ENCODE results near the gene FOSL2. TPM values are rescaled to one million over a fixed set of nuclear protein-coding genes. Genes with fewer than 3 reads are reported as not detected.

FOSL2 gene
- total RNA-seq, 1 experiment from 2014 or later = 141 TPM

GRCh38 chr2:28422908-28423741 is 30.5 kb downstream of the FOSL2 start:
- peaks cover 7% of the 10 kb centered on the region for H3K4me1 Mint-ChIP-seq (ENCODE audit: insufficient read depth, unreplicated experiment)
- no peak overlapping the region for H3K4me3 Mint-ChIP-seq (ENCODE audit: unreplicated experiment)
- no peaks in the 10 kb centered on the region for H3K9me3 Mint-ChIP-seq (ENCODE audit: unreplicated experiment)
- no peaks in the 10 kb centered on the region for H3K36me3 Mint-ChIP-seq (ENCODE audit: insufficient read depth, unreplicated experiment)
- no peak for DNase-seq (ENCODE audit: unreplicated experiment)
- ChIA-PET CTCF (interaction anchor here (0.7 to 1.1 kb wide), 2 partner anchors 20 to 32 kb away, joined by 3 to 4 read pairs; no protein-coding TSS in a partner anchor), POLR2A (interaction anchor here (0.8 to 3.3 kb wide), 11 partner anchors 8 to 472 kb away, joined by 3 to 23 read pairs (median 3); no protein-coding TSS in a partner anchor)
- no TSS peak for BruUV-seq (replicated peaks)
- intact Hi-C loops (cut with micrococcal nuclease) = no loop called here
- H3K27ac Mint-ChIP-seq (ENCODE audit: low read depth, unreplicated experiment) = no peak overlapping the region
- TF ChIP-seq CTCF (IDR thresholded peaks at IDR 0.05; ENCODE audit: unreplicated experiment) = no peak
- no peaks in the 10 kb centered on the region for H3K27me3 Mint-ChIP-seq (ENCODE audit: insufficient read depth, unreplicated experiment)

- no peak for DNase-seq (ENCODE audit: unreplicated experiment)
- ChIA-PET CTCF (interaction anchor here (0.7 kb wide), 1 partner anchor 21 kb away, joined by 3 read pairs; no protein-coding TSS in a partner anchor), POLR2A (interaction anchor here (0.8 to 3.3 kb wide), 11 partner anchors 7 to 461 kb away, joined by 3 to 23 read pairs (median 4); no protein-coding TSS in a partner anchor)
- no peak overlapping the region for H3K4me3 Mint-ChIP-seq (ENCODE audit: unreplicated experiment)
- H3K9me3 Mint-ChIP-seq (ENCODE audit: unreplicated experiment) = no peaks in the 10 kb centered on the region
- intact Hi-C loops (cut with micrococcal nuclease) = no loop called here
- H3K27me3 Mint-ChIP-seq (ENCODE audit: insufficient read depth, unreplicated experiment) = no peaks in the 10 kb centered on the region
- no peak for TF ChIP-seq CTCF (IDR thresholded peaks at IDR 0.05; ENCODE audit: unreplicated experiment)
- no peak overlapping the region for H3K27ac Mint-ChIP-seq (ENCODE audit: low read depth, unreplicated experiment)
- BruUV-seq (replicated peaks) = no TSS peak
- H3K36me3 Mint-ChIP-seq (ENCODE audit: insufficient read depth, unreplicated experiment) = no peaks in the 10 kb centered on the region
- peaks cover 7% of the 10 kb centered on the region for H3K4me1 Mint-ChIP-seq (ENCODE audit: insufficient read depth, unreplicated experiment)
These were observed 31.4 kb downstream of the FOSL2 start for GRCh38 chr2:28423856-28424605.

DNA sequence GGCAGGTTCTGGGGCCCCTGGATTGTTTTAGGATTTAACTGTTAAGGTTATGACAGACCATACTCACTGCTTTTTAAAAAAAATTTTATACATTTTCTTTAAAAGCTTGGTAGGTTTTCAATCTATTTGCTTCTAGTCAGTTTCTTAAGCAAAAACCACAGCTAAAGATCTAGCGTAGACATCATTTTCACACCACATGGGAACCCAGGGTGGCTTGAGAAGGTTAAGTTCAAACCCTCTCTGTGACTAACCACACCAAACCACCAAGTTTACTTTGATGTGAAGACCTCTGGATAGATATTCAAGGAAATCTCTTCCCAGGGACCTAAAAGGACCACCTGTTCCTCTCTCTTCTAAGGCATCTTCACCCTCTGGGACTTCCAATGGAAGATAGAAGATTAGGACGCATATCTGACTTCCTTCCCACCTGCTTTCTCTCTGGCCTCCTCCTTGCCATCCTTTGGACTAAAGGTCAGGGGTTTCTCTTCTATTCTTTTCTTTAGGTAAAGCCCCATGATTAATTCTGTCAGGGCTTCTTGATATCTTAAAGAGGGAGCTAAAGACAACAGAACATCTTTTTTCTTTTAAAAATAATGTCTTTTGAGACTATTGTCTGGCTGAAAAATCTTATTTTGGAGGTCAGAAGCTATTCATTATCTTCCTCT is 32.3 kb downstream of the FOSL2 start:
- CTCF ChIA-PET = interaction anchor here (0.7 kb wide), 2 partner anchors 9 to 28 kb away, joined by 3 to 5 read pairs; no protein-coding TSS in a partner anchor
- H3K27ac Mint-ChIP-seq (ENCODE audit: low read depth, unreplicated experiment) = no peak overlapping the region
- POLR2A ChIA-PET = interaction anchor here (0.6 to 1.9 kb wide), 6 partner anchors 10 to 165 kb away, joined by 3 to 9 read pairs (median 4); no protein-coding TSS in a partner anchor
- intact Hi-C loops (cut with micrococcal nuclease) = no loop called here
- no peak for TF ChIP-seq CTCF (IDR thresholded peaks at IDR 0.05; ENCODE audit: unreplicated experiment)
- peaks cover 7% of the 10 kb centered on the region for H3K4me1 Mint-ChIP-seq (ENCODE audit: insufficient read depth, unreplicated experiment)
- H3K27me3 Mint-ChIP-seq (ENCODE audit: insufficient read depth, unreplicated experiment) = no peaks in the 10 kb centered on the region
- no peaks in the 10 kb centered on the region for H3K9me3 Mint-ChIP-seq (ENCODE audit: unreplicated experiment)
- no TSS peak for BruUV-seq (replicated peaks)
- no peak overlapping the region for H3K4me3 Mint-ChIP-seq (ENCODE audit: unreplicated experiment)
- no peak for DNase-seq (ENCODE audit: unreplicated experiment)
- H3K36me3 Mint-ChIP-seq (ENCODE audit: insufficient read depth, unreplicated experiment) = no peaks in the 10 kb centered on the region

Data from MCF 10A (cell line).